GM12874 (cell line): Measurements from ENCODE around the gene PAK4.

Source experiments
- TF ChIP-seq, protein P1 (sequence below): IDR thresholded peaks from 2 replicates; pipeline ENCODE4 v1.5.1; 2011; ENCODE audit warnings: low read depth, mild to moderate bottlenecking, control low read depth, low read length, moderate library complexity; ENCODE audit not compliant: insufficient read depth

The PAK4 gene

DNA sequence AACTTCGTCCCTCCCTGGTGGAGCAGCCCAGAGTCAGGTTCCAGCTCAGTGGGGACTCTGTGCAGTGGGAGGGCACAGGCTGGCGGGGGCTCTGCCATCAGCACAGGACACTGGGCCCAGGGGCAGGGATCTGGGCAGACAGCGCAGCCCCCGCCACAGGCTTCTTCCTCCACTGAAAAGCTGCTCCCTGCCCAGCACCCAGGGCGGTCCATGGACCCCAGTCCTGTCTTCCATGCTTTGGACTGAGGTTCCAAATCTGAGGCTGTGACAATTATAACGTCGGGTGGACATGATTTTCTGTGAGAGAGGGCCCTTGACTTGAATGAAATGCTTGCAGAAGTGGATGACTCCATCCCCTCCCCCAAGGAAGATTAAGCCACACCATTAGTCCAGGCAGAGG is 50.0 kb downstream of the PAK4 start:
- TF ChIP-seq, protein P1, sequence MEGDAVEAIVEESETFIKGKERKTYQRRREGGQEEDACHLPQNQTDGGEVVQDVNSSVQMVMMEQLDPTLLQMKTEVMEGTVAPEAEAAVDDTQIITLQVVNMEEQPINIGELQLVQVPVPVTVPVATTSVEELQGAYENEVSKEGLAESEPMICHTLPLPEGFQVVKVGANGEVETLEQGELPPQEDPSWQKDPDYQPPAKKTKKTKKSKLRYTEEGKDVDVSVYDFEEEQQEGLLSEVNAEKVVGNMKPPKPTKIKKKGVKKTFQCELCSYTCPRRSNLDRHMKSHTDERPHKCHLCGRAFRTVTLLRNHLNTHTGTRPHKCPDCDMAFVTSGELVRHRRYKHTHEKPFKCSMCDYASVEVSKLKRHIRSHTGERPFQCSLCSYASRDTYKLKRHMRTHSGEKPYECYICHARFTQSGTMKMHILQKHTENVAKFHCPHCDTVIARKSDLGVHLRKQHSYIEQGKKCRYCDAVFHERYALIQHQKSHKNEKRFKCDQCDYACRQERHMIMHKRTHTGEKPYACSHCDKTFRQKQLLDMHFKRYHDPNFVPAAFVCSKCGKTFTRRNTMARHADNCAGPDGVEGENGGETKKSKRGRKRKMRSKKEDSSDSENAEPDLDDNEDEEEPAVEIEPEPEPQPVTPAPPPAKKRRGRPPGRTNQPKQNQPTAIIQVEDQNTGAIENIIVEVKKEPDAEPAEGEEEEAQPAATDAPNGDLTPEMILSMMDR = no peak

DNA sequence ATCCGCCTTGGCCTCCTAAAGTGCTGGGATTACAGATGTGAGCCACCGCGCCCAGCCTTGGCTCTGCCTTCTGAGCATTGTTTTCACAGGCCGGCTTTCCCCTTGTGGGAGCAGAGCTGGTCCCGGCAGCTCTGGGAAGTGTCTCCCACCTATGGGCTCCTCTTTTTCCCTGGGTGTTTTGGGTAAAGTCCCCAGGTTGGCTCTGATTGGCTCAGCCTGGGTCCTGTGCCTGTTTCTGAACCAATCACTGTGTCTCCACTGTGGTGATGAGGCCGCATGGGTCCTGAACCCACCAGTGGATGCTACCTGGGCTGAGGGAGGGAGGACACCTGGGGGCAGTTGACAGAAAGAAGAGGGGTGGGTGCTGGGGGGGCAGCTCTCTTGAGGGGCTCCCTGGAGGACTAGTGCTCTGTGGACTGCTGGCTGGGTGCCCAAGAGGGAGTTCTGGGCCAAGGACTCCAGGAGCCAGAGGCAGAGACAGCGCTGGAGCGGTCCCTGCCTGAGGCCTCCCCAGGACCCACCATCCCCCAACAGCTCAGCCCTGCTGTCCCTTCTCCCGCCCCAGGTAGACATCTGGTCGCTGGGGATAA is 51.6 kb downstream of the PAK4 start:
- TF ChIP-seq, protein P1 = no peak

DNA sequence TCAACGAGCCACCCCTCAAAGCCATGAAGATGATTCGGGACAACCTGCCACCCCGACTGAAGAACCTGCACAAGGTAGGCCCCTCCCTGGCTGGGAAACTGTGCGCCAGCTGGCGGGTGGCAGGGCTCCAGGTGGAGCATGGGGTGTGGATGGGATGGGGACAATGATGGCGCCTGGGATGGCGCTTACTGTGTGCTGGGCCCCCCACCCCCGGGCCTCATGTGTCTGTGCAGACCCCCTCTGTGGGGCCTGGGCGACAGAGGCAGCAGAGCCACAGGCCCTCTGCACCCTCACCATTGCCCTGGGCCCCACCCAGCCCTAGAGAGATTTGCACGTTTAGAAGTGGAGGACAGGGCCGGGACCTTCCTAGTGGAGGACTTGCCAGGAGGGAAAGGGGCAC is 52.1 kb downstream of the PAK4 start:
- TF ChIP-seq, protein P1 = no peak

DNA sequence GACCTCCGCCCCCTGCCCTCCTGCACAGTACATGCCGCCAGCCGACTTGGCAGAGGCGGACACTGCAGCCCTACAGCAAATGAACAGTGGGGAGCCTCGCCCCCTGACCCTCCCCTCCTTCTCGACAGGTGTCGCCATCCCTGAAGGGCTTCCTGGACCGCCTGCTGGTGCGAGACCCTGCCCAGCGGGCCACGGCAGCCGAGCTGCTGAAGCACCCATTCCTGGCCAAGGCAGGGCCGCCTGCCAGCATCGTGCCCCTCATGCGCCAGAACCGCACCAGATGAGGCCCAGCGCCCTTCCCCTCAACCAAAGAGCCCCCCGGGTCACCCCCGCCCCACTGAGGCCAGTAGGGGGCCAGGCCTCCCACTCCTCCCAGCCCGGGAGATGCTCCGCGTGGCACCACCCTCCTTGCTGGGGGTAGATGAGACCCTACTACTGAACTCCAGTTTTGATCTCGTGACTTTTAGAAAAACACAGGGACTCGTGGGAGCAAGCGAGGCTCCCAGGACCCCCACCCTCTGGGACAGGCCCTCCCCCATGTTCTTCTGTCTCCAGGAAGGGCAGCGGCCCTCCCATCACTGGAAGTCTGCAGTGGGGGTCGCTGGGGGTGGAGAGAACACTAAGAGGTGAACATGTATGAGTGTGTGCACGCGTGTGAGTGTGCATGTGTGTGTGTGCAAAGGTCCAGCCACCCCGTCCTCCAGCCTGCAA is 52.9 kb downstream of the PAK4 start:
- TF ChIP-seq, protein P1 = no peak

DNA sequence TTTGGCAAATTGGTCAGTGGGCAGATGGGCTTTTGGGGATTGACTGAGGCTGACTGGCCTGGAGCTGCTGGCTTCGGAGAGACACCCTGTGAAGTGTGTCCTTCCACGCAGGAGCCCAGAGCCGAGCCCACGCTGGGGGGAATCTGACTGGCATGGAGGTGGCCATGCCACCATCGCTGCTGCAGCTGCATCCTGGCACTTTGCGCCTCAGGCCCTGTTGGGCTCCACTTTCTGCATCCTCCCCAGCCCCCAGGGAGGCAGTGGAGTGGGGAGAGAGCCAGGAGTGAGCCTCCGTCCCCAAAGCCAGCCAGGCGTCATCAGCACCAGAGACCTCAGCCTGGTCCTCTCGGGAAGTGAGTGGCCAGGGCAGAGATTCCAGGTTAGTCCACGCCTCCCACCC is 54.2 kb downstream of the PAK4 start:
- TF ChIP-seq, protein P1 = no peak

DNA sequence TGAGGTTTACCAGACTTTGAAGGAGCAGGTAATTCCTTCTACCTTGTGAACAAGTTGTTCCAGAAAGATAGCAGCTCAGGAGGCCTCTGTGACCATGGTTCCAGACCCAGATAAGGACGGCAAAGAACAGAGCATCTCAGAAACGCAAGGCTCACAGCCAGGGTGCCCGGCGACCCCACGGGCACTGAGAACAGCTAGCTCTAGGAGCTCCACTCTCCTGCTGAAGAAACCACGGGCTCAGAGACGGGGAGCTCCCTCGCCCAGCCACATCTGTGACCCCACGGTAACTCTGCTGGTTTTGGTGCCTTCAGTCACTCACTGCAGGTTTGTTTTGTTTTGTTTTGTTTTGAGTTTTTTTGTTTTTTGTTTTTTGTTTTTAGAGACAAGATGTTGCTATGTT is 55.2 kb downstream of the PAK4 start:
- TF ChIP-seq, protein P1 = no peak

DNA sequence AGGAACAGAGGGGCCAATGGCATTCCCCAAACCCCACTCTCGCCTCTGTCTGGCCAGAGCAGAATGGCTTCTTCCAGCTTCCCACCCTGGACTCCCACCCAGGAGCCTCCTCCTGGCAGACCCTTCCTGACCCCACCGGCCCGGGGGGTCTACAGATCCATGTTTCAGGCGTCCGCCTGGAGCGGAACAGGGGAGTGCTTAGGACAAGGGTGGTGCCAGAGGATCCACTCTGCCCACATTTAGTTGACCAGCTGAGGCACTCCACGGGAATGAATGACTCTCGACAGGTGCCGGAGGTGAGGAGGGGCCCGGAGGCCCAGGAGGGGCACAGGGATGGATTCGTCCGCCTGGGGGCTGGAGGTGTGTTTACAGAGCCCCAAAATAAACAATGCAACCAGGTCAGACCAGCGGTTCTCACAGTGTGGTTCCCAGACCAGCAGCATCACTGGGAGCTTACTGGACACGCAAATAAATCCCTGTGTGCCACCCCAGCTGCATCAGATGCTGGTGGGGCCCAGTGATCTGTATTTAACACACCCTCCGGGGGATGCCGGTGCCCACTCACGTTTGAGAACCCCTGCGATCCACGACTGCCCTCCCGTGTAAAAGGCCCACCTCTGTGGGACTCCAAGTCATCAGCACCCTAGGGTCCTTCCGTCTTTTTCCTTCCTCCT is 56.1 kb downstream of the PAK4 start:
- TF ChIP-seq, protein P1 = no peak
